Measurements from ENCODE around the gene STK35. TPM values are rescaled to one million over a fixed set of nuclear protein-coding genes. Genes with fewer than 3 reads are reported as not detected.
"Not testable (repeated sequence)": the region's sequence is repeated elsewhere in the genome, so short reads cannot be mapped to it uniquely, and the experiment has no call there.

STK35 gene
- total and polyA plus RNA-seq, 4 donors: 1.6 to 13.8 (median 7.8) TPM

- Histone ChIP-seq H3K27ac (ENCODE audit: low read depth in 1 of 2, low read length in 2 of 2) (no peak overlapping the region), H3K9me3 (ENCODE audit: control insufficient read depth, low read length) (no peaks in the 10 kb centered on the region), H3K4me1 (ENCODE audit: control insufficient read depth in 1 of 2, insufficient read depth in 2 of 2, low read length in 2 of 2) (no peaks in the 10 kb centered on the region), H3K36me3 (ENCODE audit: control insufficient read depth in 1 of 2, insufficient read depth in 2 of 2, low read length in 1 of 2) (no peaks in the 10 kb centered on the region), H3K27me3 (ENCODE audit: control insufficient read depth in 1 of 2, insufficient read depth in 2 of 2, low read length in 1 of 2) (no peaks in the 10 kb centered on the region), H3K4me3 (ENCODE audit: low read length in 2 of 2) (no peak overlapping the region)
- DNase-seq (no peak), ATAC-seq (ENCODE audit: low FRiP score) (no peak)
- 58 to 60% methylated on average over 6 of the region's 6 CpGs for WGBS, 2 donors
- intact Hi-C loops (cut with DNase I): loop anchor here (2.0 to 5.0 kb wide), 2 partner anchors 208 to 411 kb away; no protein-coding TSS in a partner anchor
Measured at GRCh38 chr20:2173186-2173585, 71.6 kb downstream of the STK35 start.

DNA sequence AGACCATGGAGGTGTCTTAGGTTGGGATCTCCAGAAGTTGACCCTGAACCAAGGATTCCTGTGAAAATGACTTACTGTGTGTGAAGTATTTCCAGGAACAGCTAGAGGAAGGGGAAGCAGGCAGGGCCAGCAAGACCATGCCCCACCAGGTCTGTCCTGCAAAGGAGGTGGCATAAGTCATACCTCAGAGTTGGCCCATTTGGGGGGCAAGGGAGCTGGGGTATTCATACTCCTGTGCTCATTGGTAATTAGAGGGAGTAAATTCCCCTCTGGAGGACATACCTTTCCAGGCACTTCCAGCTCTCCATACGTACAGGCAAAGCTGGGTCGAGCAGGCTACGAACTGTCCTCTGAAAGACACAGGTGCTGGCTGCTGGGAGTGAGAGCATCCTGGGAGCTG is 72.4 kb downstream of the STK35 start:
- no peaks in the 10 kb centered on the region for H3K4me1 ChIP-seq (ENCODE audit: control insufficient read depth in 1 of 2, insufficient read depth in 2 of 2, low read length in 2 of 2)
- H3K36me3 ChIP-seq (ENCODE audit: control insufficient read depth in 1 of 2, insufficient read depth in 2 of 2, low read length in 1 of 2): no peaks in the 10 kb centered on the region
- intact Hi-C loops (cut with DNase I): loop anchor here (5.0 kb wide), 1 partner anchor 412 kb away; no protein-coding TSS in a partner anchor
- DNase-seq: no peak
- H3K4me3 ChIP-seq (ENCODE audit: low read length in 2 of 2): no peak overlapping the region
- H3K27me3 ChIP-seq (ENCODE audit: control insufficient read depth in 1 of 2, insufficient read depth in 2 of 2, low read length in 1 of 2): no peaks in the 10 kb centered on the region
- 79 to 82% methylated on average over 3 of the region's 3 CpGs for WGBS, 2 donors
- no peak for ATAC-seq (ENCODE audit: low FRiP score)
- no peak overlapping the region for H3K27ac ChIP-seq (ENCODE audit: low read depth in 1 of 2, low read length in 2 of 2)
- no peaks in the 10 kb centered on the region for H3K9me3 ChIP-seq (ENCODE audit: control insufficient read depth, low read length)

- 25 to 34% methylated on average over 9 of the region's 9 CpGs for WGBS, 2 donors
- no peak for DNase-seq
- Histone ChIP-seq H3K4me3 (ENCODE audit: low read length in 2 of 2) (no peak overlapping the region), H3K4me1 (ENCODE audit: control insufficient read depth in 1 of 2, insufficient read depth in 2 of 2, low read length in 2 of 2) (no peaks in the 10 kb centered on the region), H3K9me3 (ENCODE audit: control insufficient read depth, low read length) (no peaks in the 10 kb centered on the region), H3K27ac (ENCODE audit: low read depth in 1 of 2, low read length in 2 of 2) (no peak overlapping the region), H3K27me3 (ENCODE audit: control insufficient read depth in 1 of 2, insufficient read depth in 2 of 2, low read length in 1 of 2) (no peaks in the 10 kb centered on the region), H3K36me3 (ENCODE audit: control insufficient read depth in 1 of 2, insufficient read depth in 2 of 2, low read length in 1 of 2) (no peaks in the 10 kb centered on the region)
- intact Hi-C loops (cut with DNase I): no loop called here
- ATAC-seq (ENCODE audit: low FRiP score): no peak
Measured at GRCh38 chr20:2176946-2177345, 75.3 kb downstream of the STK35 start.

DNA sequence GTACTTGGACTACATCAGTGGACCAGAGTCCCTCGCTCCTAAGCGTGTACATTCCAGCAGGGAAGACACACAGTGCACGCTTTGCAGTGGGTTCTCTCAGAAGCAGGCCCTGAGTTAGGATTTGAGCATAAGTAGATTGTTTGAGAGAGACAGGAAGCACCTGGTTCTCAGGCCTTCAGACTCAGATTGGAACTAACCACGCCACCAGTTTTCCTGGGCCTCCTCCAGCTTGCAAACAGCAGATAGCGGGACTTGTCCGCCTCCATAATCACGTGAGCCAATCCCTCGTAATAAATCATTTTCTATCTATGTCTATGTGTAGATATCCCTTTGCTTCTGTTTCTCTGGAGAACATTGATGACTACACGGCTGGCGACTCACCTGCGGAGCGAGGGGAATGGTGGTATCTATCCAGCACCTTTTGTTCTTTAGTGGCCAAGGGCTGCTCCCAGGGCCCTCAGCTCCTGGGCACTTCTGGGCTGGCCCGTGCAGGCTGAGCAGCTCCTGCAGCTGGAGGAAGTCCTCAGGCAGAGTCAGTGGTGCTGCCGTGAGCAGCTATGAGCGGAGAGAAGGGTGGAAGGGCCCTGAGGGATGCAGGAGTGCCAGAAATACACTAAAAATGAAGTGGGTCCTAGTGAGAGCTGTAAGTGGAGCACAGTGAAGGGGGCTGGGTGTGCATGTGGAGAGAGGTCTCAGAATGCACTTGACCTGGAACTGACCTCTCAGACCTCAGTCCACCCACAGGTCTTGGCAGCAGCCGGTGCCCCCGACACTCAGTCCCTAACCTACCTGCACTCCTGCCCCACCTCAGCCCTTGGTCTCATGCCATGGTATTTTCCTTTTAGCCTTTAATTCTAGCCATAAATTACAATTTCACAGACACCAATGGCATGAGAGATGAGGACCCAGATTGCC is 76.9 kb downstream of the STK35 start:
- ATAC-seq (ENCODE audit: low FRiP score) (no peak), DNase-seq (no peak)
- H3K27me3 ChIP-seq (ENCODE audit: control insufficient read depth in 1 of 2, insufficient read depth in 2 of 2, low read length in 1 of 2): no peaks in the 10 kb centered on the region
- H3K36me3 ChIP-seq (ENCODE audit: control insufficient read depth in 1 of 2, insufficient read depth in 2 of 2, low read length in 1 of 2): no peaks in the 10 kb centered on the region
- H3K4me1 ChIP-seq (ENCODE audit: control insufficient read depth in 1 of 2, insufficient read depth in 2 of 2, low read length in 2 of 2): no peaks in the 10 kb centered on the region
- WGBS, 2 donors: 69 to 71% methylated on average over 17 of the region's 17 CpGs
- intact Hi-C loops (cut with DNase I): no loop called here
- no peak overlapping the region for H3K27ac ChIP-seq (ENCODE audit: low read depth in 1 of 2, low read length in 2 of 2)
- no peak overlapping the region for H3K4me3 ChIP-seq (ENCODE audit: low read length in 2 of 2)
- no peaks in the 10 kb centered on the region for H3K9me3 ChIP-seq (ENCODE audit: control insufficient read depth, low read length)

- no peaks in the 10 kb centered on the region for H3K9me3 ChIP-seq (ENCODE audit: control insufficient read depth, low read length)
- no peak overlapping the region for H3K27ac ChIP-seq (ENCODE audit: low read depth in 1 of 2, low read length in 2 of 2)
- intact Hi-C loops (cut with DNase I): no loop called here
- H3K4me3 ChIP-seq (ENCODE audit: low read length in 2 of 2): no peak overlapping the region
- no peaks in the 10 kb centered on the region for H3K36me3 ChIP-seq (ENCODE audit: control insufficient read depth in 1 of 2, insufficient read depth in 2 of 2, low read length in 1 of 2)
- H3K4me1 ChIP-seq (ENCODE audit: control insufficient read depth in 1 of 2, insufficient read depth in 2 of 2, low read length in 2 of 2): no peaks in the 10 kb centered on the region
- ATAC-seq (ENCODE audit: low FRiP score) (no peak), DNase-seq (no peak)
- H3K27me3 ChIP-seq (ENCODE audit: control insufficient read depth in 1 of 2, insufficient read depth in 2 of 2, low read length in 1 of 2): no peaks in the 10 kb centered on the region
- 80 to 83% methylated on average over 11 of the region's 11 CpGs for WGBS, 2 donors
Measured at GRCh38 chr20:2179233-2179580, 77.6 kb downstream of the STK35 start.

DNA sequence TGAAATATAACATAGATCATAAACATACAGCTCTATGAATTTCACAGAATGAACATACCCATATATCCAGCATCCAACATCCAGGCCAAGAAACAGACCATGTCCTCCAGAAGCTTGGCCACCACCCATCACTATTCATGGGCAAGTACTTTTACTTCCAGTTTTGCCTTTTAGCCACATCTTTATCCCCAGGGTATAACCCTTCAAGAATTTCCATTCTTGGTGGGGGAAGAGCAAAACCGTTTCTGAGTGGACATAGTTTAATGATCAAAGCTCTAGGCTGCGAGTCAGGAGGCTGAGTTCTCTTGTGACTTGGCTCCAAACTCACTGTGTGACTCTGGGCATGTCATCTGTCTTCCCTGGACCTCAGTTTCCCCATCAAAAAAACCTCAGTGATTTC is 78.3 kb downstream of the STK35 start:
- Histone ChIP-seq H3K4me1 (ENCODE audit: control insufficient read depth in 1 of 2, insufficient read depth in 2 of 2, low read length in 2 of 2) (no peaks in the 10 kb centered on the region), H3K27ac (ENCODE audit: low read depth in 1 of 2, low read length in 2 of 2) (no peak overlapping the region), H3K36me3 (ENCODE audit: control insufficient read depth in 1 of 2, insufficient read depth in 2 of 2, low read length in 1 of 2) (no peaks in the 10 kb centered on the region), H3K4me3 (ENCODE audit: low read length in 2 of 2) (no peak overlapping the region), H3K27me3 (ENCODE audit: control insufficient read depth in 1 of 2, insufficient read depth in 2 of 2, low read length in 1 of 2) (no peaks in the 10 kb centered on the region), H3K9me3 (ENCODE audit: control insufficient read depth, low read length) (no peaks in the 10 kb centered on the region)
- DNase-seq (no peak), ATAC-seq (ENCODE audit: low FRiP score) (no peak)
- WGBS, 2 donors: 50 to 62% methylated on average over 2 of the region's 2 CpGs
- intact Hi-C loops (cut with DNase I): no loop called here

- H3K9me3 ChIP-seq (ENCODE audit: control insufficient read depth, low read length): no peaks in the 10 kb centered on the region
- H3K4me1 ChIP-seq (ENCODE audit: control insufficient read depth in 1 of 2, insufficient read depth in 2 of 2, low read length in 2 of 2): no peaks in the 10 kb centered on the region
- H3K4me3 ChIP-seq (ENCODE audit: low read length in 2 of 2): no peak overlapping the region
- H3K27me3 ChIP-seq (ENCODE audit: control insufficient read depth in 1 of 2, insufficient read depth in 2 of 2, low read length in 1 of 2): no peaks in the 10 kb centered on the region
- H3K36me3 ChIP-seq (ENCODE audit: control insufficient read depth in 1 of 2, insufficient read depth in 2 of 2, low read length in 1 of 2): no peaks in the 10 kb centered on the region
- intact Hi-C loops (cut with DNase I): no loop called here
- DNase-seq: no peak
- no peak for ATAC-seq (ENCODE audit: low FRiP score)
- no peak overlapping the region for H3K27ac ChIP-seq (ENCODE audit: low read depth in 1 of 2, low read length in 2 of 2)
- WGBS, 2 donors: 83% methylated on average over 3 of the region's 3 CpGs
Measured at GRCh38 chr20:2183381-2183780, 81.8 kb downstream of the STK35 start.

DNA sequence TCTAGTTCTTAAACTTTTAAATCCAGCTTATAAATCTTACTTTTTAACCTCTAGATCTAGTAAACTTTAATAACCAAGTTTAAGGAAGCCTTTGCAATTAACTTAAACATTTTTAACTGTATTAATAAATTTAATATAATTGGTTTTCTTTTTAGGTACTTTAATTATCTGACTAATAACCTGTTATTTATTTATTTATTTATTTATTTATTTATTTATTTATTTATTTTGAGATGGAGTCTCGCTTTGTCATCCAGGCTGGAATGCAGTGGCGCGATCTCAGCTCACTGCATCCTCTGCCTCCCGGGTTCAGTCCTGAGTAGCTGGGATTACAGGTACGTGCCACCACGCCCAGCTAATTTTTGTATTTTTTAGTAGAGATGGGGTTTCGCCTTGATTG is 83.3 kb downstream of the STK35 start:
- H3K4me1 ChIP-seq (ENCODE audit: control insufficient read depth in 1 of 2, insufficient read depth in 2 of 2, low read length in 2 of 2); DNase-seq; H3K36me3 ChIP-seq (ENCODE audit: control insufficient read depth in 1 of 2, insufficient read depth in 2 of 2, low read length in 1 of 2); ATAC-seq (ENCODE audit: low FRiP score); H3K4me3 ChIP-seq (ENCODE audit: low read length in 2 of 2); H3K27me3 ChIP-seq (ENCODE audit: control insufficient read depth in 1 of 2, insufficient read depth in 2 of 2, low read length in 1 of 2); intact Hi-C loops (cut with DNase I); H3K27ac ChIP-seq (ENCODE audit: low read depth in 1 of 2, low read length in 2 of 2); H3K9me3 ChIP-seq (ENCODE audit: control insufficient read depth, low read length): not testable (repeated sequence)
- 93 to 98% methylated on average over 7 of the region's 7 CpGs for WGBS, 2 donors

GRCh38 chr20:2195614-2196013 is 94.0 kb downstream of the STK35 start:
- H3K4me3 ChIP-seq (ENCODE audit: low read length in 2 of 2): no peak overlapping the region
- H3K4me1 ChIP-seq (ENCODE audit: control insufficient read depth in 1 of 2, insufficient read depth in 2 of 2, low read length in 2 of 2): no peaks in the 10 kb centered on the region
- intact Hi-C loops (cut with DNase I): no loop called here
- 61 to 69% methylated on average over 5 of the region's 5 CpGs for WGBS, 2 donors
- H3K36me3 ChIP-seq (ENCODE audit: control insufficient read depth in 1 of 2, insufficient read depth in 2 of 2, low read length in 1 of 2): no peaks in the 10 kb centered on the region
- no peaks in the 10 kb centered on the region for H3K27me3 ChIP-seq (ENCODE audit: control insufficient read depth in 1 of 2, insufficient read depth in 2 of 2, low read length in 1 of 2)
- no peak overlapping the region for H3K27ac ChIP-seq (ENCODE audit: low read depth in 1 of 2, low read length in 2 of 2)
- DNase-seq: no peak
- H3K9me3 ChIP-seq (ENCODE audit: control insufficient read depth, low read length): no peaks in the 10 kb centered on the region
- ATAC-seq (ENCODE audit: low FRiP score): no peak
